Panc1 (cell line): ENCODE results near the gene EDAR.

Experiments used
- CTCF ChIP-seq: fragments of 450-650 bp; IDR thresholded peaks from 2 replicates; pipeline ENCODE4 v1.5.1; 2017; ENCODE audit warnings: mild to moderate bottlenecking
- REST ChIP-seq, 2 experiments: IDR thresholded peaks; 2 replicates each; pipeline ENCODE4 v1.6.1; 2011 to 2012; ENCODE audit warnings: low read depth in 2 of 2, control low read depth in 1 of 2, low read length in 1 of 2, mild to moderate bottlenecking in 1 of 2, moderate library complexity in 1 of 2; ENCODE audit not compliant: insufficient read depth in 1 of 2
- TCF7L2 ChIP-seq: IDR thresholded peaks from 2 replicates; pipeline ENCODE4 v1.6.1; 2011; ENCODE audit warnings: mild to moderate bottlenecking, low read depth, low read length, inconsistent platforms

- TF ChIP-seq CTCF (no peak), REST (IDR thresholded peaks at IDR 0.05; ENCODE audit: insufficient read depth in 1 of 2, low read depth in 2 of 2, low read length in 1 of 2) (no peak), TCF7L2 (no peak)
Measured at GRCh38 chr2:108877506-108877905, 111.5 kb downstream of the EDAR start.
